HCT116 (cell line): ENCODE measurements around the gene FHOD3. TPM values are rescaled to one million over a fixed set of nuclear protein-coding genes. Genes with fewer than 3 reads are reported as not detected.

Source experiments
- ATAC-seq: fragments of 200-7000 bp; cut with Tn5 transposase; 2 replicates; pipeline ENCODE4 v1.9.1; 2020; ENCODE audit warnings: mild to moderate bottlenecking, moderate library complexity
- BruUV-seq: library from RNA; stranded (reverse); fragments of 400-500 nt; replicated peaks from 2 replicates; lab custom pipeline; 2021; lab: Mats Ljungman, UMichigan
- CTCF ChIA-PET: fragments of 300-600 bp; sonication (Branson Sonifier 250); formaldehyde crosslinking; loops from one replicate; lab custom pipeline; 2021; ENCODE audit warnings: antibody characterized with exemption; lab: Charles Lee
- POLR2A ChIA-PET: fragments of 300-600, 350-600 bp; sonication (Branson Sonifier 250); formaldehyde crosslinking; loops from one replicate; lab custom pipeline; 2021; ENCODE audit warnings: antibody characterized with exemption; lab: Charles Lee
- RAD21 ChIA-PET, 2 experiments: fragments of 300-600 bp; sonication (Branson Sonifier 250); formaldehyde crosslinking; loops; one replicate each; lab custom pipeline; 2023; ENCODE audit warnings: low total read pairs in 2 of 2; ENCODE audit not compliant: uncharacterized antibody in 2 of 2, unreplicated experiment in 2 of 2, low non-redundant PET in 1 of 2; lab: Charles Lee
- DNase-seq: peaks from one replicate; pipeline ENCODE4 v3.0.0-alpha.2; 2010; ENCODE audit warnings: low read depth, low spot score
- H2AFZ ChIP-seq: fragments of 200-600 bp; shearing (Covaris generic), sonication (generic); 2 replicates; pipeline ENCODE4 v1.6.1; 2017; ENCODE audit warnings: low read depth, mixed run types, mixed read lengths, antibody characterized with exemption, low read length; ENCODE audit not compliant: poor library complexity, severe bottlenecking
- H3K27ac ChIP-seq: 2 replicates; pipeline ENCODE4 v1.5.1; 2012; ENCODE audit warnings: low read depth, low read length
- H3K27me3 ChIP-seq: fragments of 200-600 bp; sonication (generic); 2 replicates; pipeline ENCODE4 v1.6.1; 2016; ENCODE audit warnings: mixed run types, low read length, mixed read lengths; ENCODE audit not compliant: insufficient read depth
- H3K36me3 ChIP-seq, 2 experiments: fragments of 200-500 bp in 1 of 2; fragments of 200-600 bp in 1 of 2; sonication (Bioruptor generic) in 1 of 2; sonication (generic) in 1 of 2; 2 replicates each; pipeline versions ENCODE4 v1.5.1 to v1.6.1; 2014 to 2016; ENCODE audit warnings: low read length in 2 of 2, inconsistent platforms in 1 of 2, mixed read lengths in 1 of 2, mixed run types in 1 of 2; ENCODE audit not compliant: insufficient read depth in 2 of 2, control insufficient read depth in 1 of 2
- H3K4me1 ChIP-seq, 2 experiments: fragments of 200-600 bp in 1 of 2; sonication (generic) in 1 of 2; 2 replicates each; pipeline versions ENCODE4 v1.5.1 to v1.6.1; 2012 to 2017; ENCODE audit warnings: low read length in 2 of 2, inconsistent platforms in 1 of 2, mild to moderate bottlenecking in 1 of 2, mixed read lengths in 1 of 2, mixed run types in 1 of 2, moderate library complexity in 1 of 2; ENCODE audit not compliant: insufficient read depth in 2 of 2, control insufficient read depth in 1 of 2
- H3K4me2 ChIP-seq: fragments of 200-600 bp; sonication (generic); 2 replicates; pipeline ENCODE4 v1.6.1; 2017; ENCODE audit warnings: mixed run types, low read length, mixed read lengths
- H3K4me3 ChIP-seq, 2 experiments: fragments of 200-600 bp in 1 of 2; sonication (generic) in 1 of 2; replicated peaks in 1 of 2; 2 replicates each; pipeline ENCODE4 v1.5.1; 2011 to 2016; ENCODE audit warnings: low read length in 2 of 2, control low read depth in 1 of 2, low read depth in 1 of 2, mild to moderate bottlenecking in 1 of 2, mixed read lengths in 1 of 2, mixed run types in 1 of 2
- H3K79me2 ChIP-seq: fragments of 200-600 bp; sonication (generic); 2 replicates; pipeline ENCODE4 v1.6.1; 2017; ENCODE audit warnings: mild to moderate bottlenecking, mixed run types, low read length, moderate library complexity, mixed read lengths; ENCODE audit not compliant: insufficient read depth
- H3K9ac ChIP-seq: fragments of 200-600 bp; sonication (generic); 2 replicates; pipeline ENCODE4 v1.6.1; 2016; ENCODE audit warnings: low read length, mixed read lengths
- H3K9me2 ChIP-seq: fragments of 200-600 bp; sonication (generic), shearing (Covaris generic); 2 replicates; pipeline ENCODE4 v1.6.1; 2017; ENCODE audit warnings: mixed run types, mild to moderate bottlenecking, moderate library complexity; ENCODE audit not compliant: insufficient read depth
- H3K9me3 ChIP-seq, 2 experiments: fragments of 200-500 bp in 1 of 2; fragments of 200-600 bp in 1 of 2; sonication (Bioruptor generic) in 1 of 2; sonication (generic) in 1 of 2; 2 replicates each; pipeline ENCODE4 v1.6.1; 2014 to 2017; ENCODE audit warnings: low read length in 2 of 2, mixed read lengths in 2 of 2, inconsistent platforms in 1 of 2, low read depth in 1 of 2, mild to moderate bottlenecking in 1 of 2, mixed run types in 1 of 2, moderate library complexity in 1 of 2; ENCODE audit not compliant: control insufficient read depth in 1 of 2, insufficient read depth in 1 of 2
- H4K20me1 ChIP-seq: fragments of 200-600 bp; sonication (generic), shearing (Covaris generic); 2 replicates; pipeline ENCODE4 v1.6.1; 2017; ENCODE audit warnings: mixed run types, mild to moderate bottlenecking, moderate library complexity; ENCODE audit not compliant: insufficient read depth
- CEBPB ChIP-seq: IDR thresholded peaks from 2 replicates; pipeline ENCODE4 v1.6.1; 2012; ENCODE audit warnings: low read depth
- EGR1 ChIP-seq: IDR thresholded peaks from 2 replicates; pipeline ENCODE4 v1.6.1; 2012; ENCODE audit warnings: low read depth
- EZH2 ChIP-seq: fragments of 200-600 bp; sonication (generic); IDR thresholded peaks from 2 replicates; pipeline ENCODE4 v1.6.1; 2017; ENCODE audit warnings: antibody characterized with exemption, mixed run types
- EZH2phosphoT487 ChIP-seq: fragments of 200-600 bp; IDR thresholded peaks from 2 replicates; pipeline ENCODE4 v1.6.1; 2018; ENCODE audit warnings: antibody characterized with exemption, borderline replicate concordance
- FOSL1 ChIP-seq: IDR thresholded peaks from 2 replicates; pipeline ENCODE4 v1.6.1; 2012; ENCODE audit warnings: low read depth
- JUND ChIP-seq: IDR thresholded peaks from 2 replicates; pipeline ENCODE4 v1.6.1; 2012
- POLR2AphosphoS5 ChIP-seq: IDR thresholded peaks from 2 replicates; pipeline ENCODE4 v1.6.1; 2011; ENCODE audit warnings: mild to moderate bottlenecking, low read depth, low read length, moderate library complexity
- RAD21 ChIP-seq: IDR thresholded peaks from 2 replicates; pipeline ENCODE4 v1.6.1; 2012; ENCODE audit warnings: low read depth, mild to moderate bottlenecking
- SP1 ChIP-seq: IDR thresholded peaks from 2 replicates; pipeline ENCODE4 v1.6.1; 2012; ENCODE audit warnings: low read depth
- ZNF274 ChIP-seq: fragments of 200-500 bp; sonication (Bioruptor generic); IDR thresholded peaks from 2 replicates; pipeline ENCODE4 v1.6.1; 2014; ENCODE audit warnings: mild to moderate bottlenecking, low read depth, low read length, inconsistent platforms
- intact Hi-C: fragments of 100-400 bp; cut with micrococcal nuclease; formaldehyde crosslinking; loops from 2 replicates; pipeline ENCODE4 v1.10.0; 2022
- total RNA-seq: library from RNA; stranded (reverse); gene quantifications from one replicate; pipeline ENCODE4 v1.2.1, GENCODE V29; 2021; ENCODE audit not compliant: unreplicated experiment
- TF ChIP-seq, protein P1 (sequence below): IDR thresholded peaks from 2 replicates; pipeline ENCODE4 v1.6.1; 2012
- TF ChIP-seq, protein P2 (sequence below): IDR thresholded peaks from 2 replicates; pipeline ENCODE4 v1.6.1; 2011; ENCODE audit warnings: mild to moderate bottlenecking, low read length, moderate library complexity; ENCODE audit not compliant: insufficient replicate concordance; ENCODE audit errors: extremely low read depth
- TF ChIP-seq, protein P3 (sequence below): IDR thresholded peaks from 2 replicates; pipeline ENCODE4 v1.6.1; 2012

Gene FHOD3
- total RNA-seq, 1 experiment from 2014 or later, result 4.0 TPM

DNA sequence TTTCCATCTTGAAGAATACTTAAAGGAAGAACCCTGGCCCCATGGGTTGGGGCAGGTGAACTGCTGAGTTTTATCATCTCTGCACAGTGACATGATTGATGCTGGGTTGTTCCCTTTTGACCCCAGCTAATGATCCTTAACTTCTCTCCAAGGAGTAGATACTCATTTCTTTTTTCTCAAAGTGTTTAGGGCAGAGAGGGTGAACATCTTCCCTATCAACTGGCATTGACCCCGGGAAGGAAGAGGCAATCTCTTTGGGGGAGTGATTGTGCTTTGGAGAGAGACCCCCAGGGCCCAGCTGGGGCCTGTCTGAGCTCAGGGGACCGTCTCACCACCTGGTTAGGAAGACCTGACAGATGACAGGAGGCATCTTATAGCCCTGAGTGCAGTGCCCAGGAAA lies 190.6 kb downstream of the FHOD3 start:
- Histone ChIP-seq H3K4me2 (no peak overlapping the region), H3K27me3 (0 out of 2 replicates have a peak, but pooled peaks cover 4% of the 10 kb centered on the region), H3K36me3 (no peaks in the 10 kb centered on the region), H3K27ac (no peak overlapping the region)
- no peak for TF ChIP-seq EZH2
- TF ChIP-seq RAD21, result no peak
- TF ChIP-seq ZNF274, result no peak
- TF ChIP-seq, protein P1, sequence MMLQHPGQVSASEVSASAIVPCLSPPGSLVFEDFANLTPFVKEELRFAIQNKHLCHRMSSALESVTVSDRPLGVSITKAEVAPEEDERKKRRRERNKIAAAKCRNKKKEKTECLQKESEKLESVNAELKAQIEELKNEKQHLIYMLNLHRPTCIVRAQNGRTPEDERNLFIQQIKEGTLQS, result no peak
- TF ChIP-seq FOSL1, result no peak
- no peak for TF ChIP-seq EZH2phosphoT487
- TF ChIP-seq, protein P2, sequence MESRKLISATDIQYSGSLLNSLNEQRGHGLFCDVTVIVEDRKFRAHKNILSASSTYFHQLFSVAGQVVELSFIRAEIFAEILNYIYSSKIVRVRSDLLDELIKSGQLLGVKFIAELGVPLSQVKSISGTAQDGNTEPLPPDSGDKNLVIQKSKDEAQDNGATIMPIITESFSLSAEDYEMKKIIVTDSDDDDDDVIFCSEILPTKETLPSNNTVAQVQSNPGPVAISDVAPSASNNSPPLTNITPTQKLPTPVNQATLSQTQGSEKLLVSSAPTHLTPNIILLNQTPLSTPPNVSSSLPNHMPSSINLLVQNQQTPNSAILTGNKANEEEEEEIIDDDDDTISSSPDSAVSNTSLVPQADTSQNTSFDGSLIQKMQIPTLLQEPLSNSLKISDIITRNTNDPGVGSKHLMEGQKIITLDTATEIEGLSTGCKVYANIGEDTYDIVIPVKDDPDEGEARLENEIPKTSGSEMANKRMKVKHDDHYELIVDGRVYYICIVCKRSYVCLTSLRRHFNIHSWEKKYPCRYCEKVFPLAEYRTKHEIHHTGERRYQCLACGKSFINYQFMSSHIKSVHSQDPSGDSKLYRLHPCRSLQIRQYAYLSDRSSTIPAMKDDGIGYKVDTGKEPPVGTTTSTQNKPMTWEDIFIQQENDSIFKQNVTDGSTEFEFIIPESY, result no peak
- no peak for TF ChIP-seq JUND
- TF ChIP-seq, protein P3, sequence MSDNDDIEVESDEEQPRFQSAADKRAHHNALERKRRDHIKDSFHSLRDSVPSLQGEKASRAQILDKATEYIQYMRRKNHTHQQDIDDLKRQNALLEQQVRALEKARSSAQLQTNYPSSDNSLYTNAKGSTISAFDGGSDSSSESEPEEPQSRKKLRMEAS, result no peak
- TF ChIP-seq EGR1, result no peak
- TF ChIP-seq SP1, result no peak
- no peak for TF ChIP-seq POLR2AphosphoS5
- TF ChIP-seq CEBPB, result no peak
- TF ChIP-seq, all 23 proteins: peak for 0
- intact Hi-C loops, result no loop called here
- DNase-seq (no peak), ATAC-seq (no peak)
- RAD21 ChIA-PET, result no interaction called here
- no peaks in the 10 kb centered on the region for H3K9me2 ChIP-seq
- BruUV-seq, result no TSS peak
- CTCF ChIA-PET, result no interaction called here
- no peak overlapping the region for H3K9ac ChIP-seq
- POLR2A ChIA-PET, result no interaction called here
- H3K4me1 ChIP-seq, result no peaks in the 10 kb centered on the region
- no peaks in the 10 kb centered on the region for H3K79me2 ChIP-seq
- H2AFZ ChIP-seq, result no peak overlapping the region
- H3K9me3 ChIP-seq, result no peaks in the 10 kb centered on the region
- H4K20me1 ChIP-seq, result no peaks in the 10 kb centered on the region
- H3K4me3 ChIP-seq, result no peak overlapping the region
